ENCODE results near the gene TEP1. TPM values are rescaled to one million over a fixed set of nuclear protein-coding genes. Genes with fewer than 3 reads are reported as not detected.
A peak's percentile ranks its signal among the peaks of the same experiment; 100 is the strongest.

Gene TEP1
- total and polyA plus RNA-seq, 2 of the 13 experiments (the other 11 are each of a cell fraction or from before 2014, with no cell fraction given): 11.0 to 12.8 TPM

DNA sequence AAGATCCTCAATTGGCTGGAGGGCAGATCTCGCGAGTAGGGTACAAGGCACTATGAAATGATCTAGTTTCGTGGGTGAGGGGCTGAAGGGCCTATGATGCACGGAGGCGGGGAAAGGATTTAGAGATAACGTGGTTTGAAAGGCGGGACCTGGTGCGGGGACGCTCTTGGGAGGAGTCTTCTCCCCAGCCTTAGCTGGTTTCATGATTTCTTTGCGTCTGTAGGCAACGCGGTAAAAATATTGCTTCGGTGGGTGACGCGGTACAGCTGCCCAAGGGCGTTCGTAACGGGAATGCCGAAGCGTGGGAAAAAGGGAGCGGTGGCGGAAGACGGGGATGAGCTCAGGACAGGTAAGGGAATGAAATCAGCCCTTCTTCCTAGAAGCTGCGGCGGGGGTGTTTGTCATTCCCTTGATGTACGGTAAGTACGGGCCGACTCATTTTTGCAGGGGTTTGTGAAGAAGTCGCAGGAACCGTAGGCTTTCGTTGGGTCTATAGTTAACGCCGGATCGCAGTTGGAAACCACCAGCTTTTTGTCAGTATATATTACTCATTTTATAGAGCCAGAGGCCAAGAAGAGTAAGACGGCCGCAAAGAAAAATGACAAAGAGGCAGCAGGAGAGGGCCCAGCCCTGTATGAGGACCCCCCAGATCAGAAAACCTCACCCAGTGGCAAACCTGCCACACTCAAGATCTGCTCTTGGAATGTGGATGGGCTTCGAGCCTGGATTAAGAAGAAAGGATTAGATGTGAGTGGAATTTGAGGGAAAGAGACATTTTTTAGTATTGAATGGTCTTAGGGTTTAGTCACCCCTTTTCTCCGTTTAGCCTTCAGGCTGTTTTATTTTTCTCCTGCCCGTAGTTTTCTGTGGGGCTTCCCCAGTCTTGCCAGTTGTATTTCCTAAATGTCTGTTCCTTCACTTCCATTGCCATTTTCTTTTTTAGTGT lies 42.3 kb upstream of the TEP1 start (continued):
- TF ChIP-seq, protein P1, sequence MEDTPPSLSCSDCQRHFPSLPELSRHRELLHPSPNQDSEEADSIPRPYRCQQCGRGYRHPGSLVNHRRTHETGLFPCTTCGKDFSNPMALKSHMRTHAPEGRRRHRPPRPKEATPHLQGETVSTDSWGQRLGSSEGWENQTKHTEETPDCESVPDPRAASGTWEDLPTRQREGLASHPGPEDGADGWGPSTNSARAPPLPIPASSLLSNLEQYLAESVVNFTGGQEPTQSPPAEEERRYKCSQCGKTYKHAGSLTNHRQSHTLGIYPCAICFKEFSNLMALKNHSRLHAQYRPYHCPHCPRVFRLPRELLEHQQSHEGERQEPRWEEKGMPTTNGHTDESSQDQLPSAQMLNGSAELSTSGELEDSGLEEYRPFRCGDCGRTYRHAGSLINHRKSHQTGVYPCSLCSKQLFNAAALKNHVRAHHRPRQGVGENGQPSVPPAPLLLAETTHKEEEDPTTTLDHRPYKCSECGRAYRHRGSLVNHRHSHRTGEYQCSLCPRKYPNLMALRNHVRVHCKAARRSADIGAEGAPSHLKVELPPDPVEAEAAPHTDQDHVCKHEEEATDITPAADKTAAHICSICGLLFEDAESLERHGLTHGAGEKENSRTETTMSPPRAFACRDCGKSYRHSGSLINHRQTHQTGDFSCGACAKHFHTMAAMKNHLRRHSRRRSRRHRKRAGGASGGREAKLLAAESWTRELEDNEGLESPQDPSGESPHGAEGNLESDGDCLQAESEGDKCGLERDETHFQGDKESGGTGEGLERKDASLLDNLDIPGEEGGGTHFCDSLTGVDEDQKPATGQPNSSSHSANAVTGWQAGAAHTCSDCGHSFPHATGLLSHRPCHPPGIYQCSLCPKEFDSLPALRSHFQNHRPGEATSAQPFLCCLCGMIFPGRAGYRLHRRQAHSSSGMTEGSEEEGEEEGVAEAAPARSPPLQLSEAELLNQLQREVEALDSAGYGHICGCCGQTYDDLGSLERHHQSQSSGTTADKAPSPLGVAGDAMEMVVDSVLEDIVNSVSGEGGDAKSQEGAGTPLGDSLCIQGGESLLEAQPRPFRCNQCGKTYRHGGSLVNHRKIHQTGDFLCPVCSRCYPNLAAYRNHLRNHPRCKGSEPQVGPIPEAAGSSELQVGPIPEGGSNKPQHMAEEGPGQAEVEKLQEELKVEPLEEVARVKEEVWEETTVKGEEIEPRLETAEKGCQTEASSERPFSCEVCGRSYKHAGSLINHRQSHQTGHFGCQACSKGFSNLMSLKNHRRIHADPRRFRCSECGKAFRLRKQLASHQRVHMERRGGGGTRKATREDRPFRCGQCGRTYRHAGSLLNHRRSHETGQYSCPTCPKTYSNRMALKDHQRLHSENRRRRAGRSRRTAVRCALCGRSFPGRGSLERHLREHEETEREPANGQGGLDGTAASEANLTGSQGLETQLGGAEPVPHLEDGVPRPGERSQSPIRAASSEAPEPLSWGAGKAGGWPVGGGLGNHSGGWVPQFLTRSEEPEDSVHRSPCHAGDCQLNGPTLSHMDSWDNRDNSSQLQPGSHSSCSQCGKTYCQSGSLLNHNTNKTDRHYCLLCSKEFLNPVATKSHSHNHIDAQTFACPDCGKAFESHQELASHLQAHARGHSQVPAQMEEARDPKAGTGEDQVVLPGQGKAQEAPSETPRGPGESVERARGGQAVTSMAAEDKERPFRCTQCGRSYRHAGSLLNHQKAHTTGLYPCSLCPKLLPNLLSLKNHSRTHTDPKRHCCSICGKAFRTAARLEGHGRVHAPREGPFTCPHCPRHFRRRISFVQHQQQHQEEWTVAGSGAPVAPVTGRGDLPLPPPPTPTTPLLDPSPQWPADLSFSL (CRISPR knock-in tag; IDR thresholded peaks at IDR 0.05): no peak
- TF ChIP-seq NKX3-1 (CRISPR knock-in tag; IDR thresholded peaks at IDR 0.05) (peak; percentile 56), EP300 (IDR thresholded peaks at IDR 0.05; ENCODE audit: low read depth in 2 of 2, low read length in 2 of 2) (peak; percentile 1 to 40; a peak in 1 of 4 replicates), EP300 (CRISPR knock-in tag; IDR thresholded peaks at IDR 0.05; ENCODE audit: borderline replicate concordance) (no peak), PAF1 (CRISPR knock-in tag; IDR thresholded peaks at IDR 0.05) (no peak), AGO2 (optimal IDR thresholded peaks at IDR 0.05; ENCODE audit: low read depth, low read length) (peak; percentile 42), CSRNP1 (CRISPR knock-in tag; IDR thresholded peaks at IDR 0.05) (no peak; the same call in 1 of the 2 replicates), CHCHD3 (CRISPR knock-in tag; IDR thresholded peaks at IDR 0.05) (peak; percentile 48; the same call in 1 of the 2 replicates), ZNF660 (CRISPR knock-in tag; IDR thresholded peaks at IDR 0.05; ENCODE audit: borderline replicate concordance, low read depth) (no peak), ELF3 (CRISPR knock-in tag; IDR thresholded peaks at IDR 0.05) (no peak), ZNF138 (CRISPR knock-in tag; IDR thresholded peaks at IDR 0.05; ENCODE audit: low read depth) (peak; percentile 83; the same call in 1 of the 2 replicates), SMC3 (IDR thresholded peaks at IDR 0.05; ENCODE audit: low read length) (peak; percentile 5; the same call in 1 of the 2 replicates), ZNF749 (CRISPR knock-in tag; IDR thresholded peaks at IDR 0.05; ENCODE audit: borderline replicate concordance) (peak; percentile 76; the same call in 1 of the 2 replicates)
- TF ChIP-seq, protein P2, sequence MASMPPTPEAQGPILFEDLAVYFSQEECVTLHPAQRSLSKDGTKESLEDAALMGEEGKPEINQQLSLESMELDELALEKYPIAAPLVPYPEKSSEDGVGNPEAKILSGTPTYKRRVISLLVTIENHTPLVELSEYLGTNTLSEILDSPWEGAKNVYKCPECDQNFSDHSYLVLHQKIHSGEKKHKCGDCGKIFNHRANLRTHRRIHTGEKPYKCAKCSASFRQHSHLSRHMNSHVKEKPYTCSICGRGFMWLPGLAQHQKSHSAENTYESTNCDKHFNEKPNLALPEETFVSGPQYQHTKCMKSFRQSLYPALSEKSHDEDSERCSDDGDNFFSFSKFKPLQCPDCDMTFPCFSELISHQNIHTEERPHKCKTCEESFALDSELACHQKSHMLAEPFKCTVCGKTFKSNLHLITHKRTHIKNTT (CRISPR knock-in tag; IDR thresholded peaks at IDR 0.05): no peak
- TF ChIP-seq, protein P3, sequence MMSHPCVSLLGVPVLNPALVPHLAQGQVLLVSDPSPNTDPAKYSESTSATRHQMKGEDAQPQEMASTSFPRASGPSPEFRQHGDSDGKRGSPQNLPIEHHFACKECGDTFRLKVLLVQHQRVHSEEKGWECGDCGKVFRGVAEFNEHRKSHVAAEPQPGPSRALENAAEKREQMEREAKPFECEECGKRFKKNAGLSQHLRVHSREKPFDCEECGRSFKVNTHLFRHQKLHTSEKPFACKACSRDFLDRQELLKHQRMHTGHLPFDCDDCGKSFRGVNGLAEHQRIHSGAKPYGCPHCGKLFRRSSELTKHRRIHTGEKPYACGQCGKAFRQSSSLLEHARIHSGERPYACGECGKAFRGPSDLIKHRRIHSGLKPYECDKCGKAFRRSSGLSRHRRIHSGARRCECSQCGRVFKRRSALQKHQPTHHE (CRISPR knock-in tag; IDR thresholded peaks at IDR 0.05; ENCODE audit: borderline replicate concordance): no peak
